H1 (cell line): Measurements from ENCODE around the gene MIER1. TPM values are rescaled to one million over a fixed set of nuclear protein-coding genes. Genes with fewer than 3 reads are reported as not detected.

Experiments used
- CTCF ChIA-PET: fragments of 300-600 bp; sonication (Branson Sonifier 250); formaldehyde crosslinking; loops from one replicate; lab custom pipeline; 2021; ENCODE audit not compliant: partially characterized antibody; lab: Charles Lee
- POLR2A ChIA-PET: fragments of 300-600 bp; sonication (Branson Sonifier 250); formaldehyde crosslinking; loops from one replicate; lab custom pipeline; 2021; ENCODE audit warnings: inconsistent platforms; ENCODE audit not compliant: partially characterized antibody; lab: Charles Lee
- DNase-seq, 2 experiments: peaks; one replicate each; pipeline versions ENCODE4 v3.0.0 to v3.0.0-alpha.2; 2010 to 2022; ENCODE audit warnings: low spot score in 2 of 2, low read depth in 1 of 2, mixed read lengths in 1 of 2
- FAIRE-seq: peaks from 2 replicates; lab custom pipeline; 2011; peaks lifted over from hg19 to GRCh38; lab: Jason Lieb, UNC
- H2AFZ ChIP-seq: 2 replicates; pipeline ENCODE4 v1.8.1; 2012; ENCODE audit warnings: low read length, inconsistent platforms
- H2AK5ac ChIP-seq: 2 replicates; pipeline ENCODE4 v1.6.1; 2013; ENCODE audit warnings: low read depth, low read length
- H2BK120ac ChIP-seq: replicated peaks from 2 replicates; pipeline ENCODE3; 2013; ENCODE audit warnings: low read depth, low read length, inconsistent platforms
- H2BK12ac ChIP-seq: 2 replicates; pipeline ENCODE4 v1.6.1; 2013; ENCODE audit warnings: low read depth, low read length
- H2BK15ac ChIP-seq: 2 replicates; pipeline ENCODE4 v1.6.1; 2013; ENCODE audit warnings: low read length
- H2BK20ac ChIP-seq: 2 replicates; pipeline ENCODE4 v1.6.1; 2013; ENCODE audit warnings: low read length
- H2BK5ac ChIP-seq: 2 replicates; pipeline ENCODE4 v1.6.1; 2013; ENCODE audit warnings: low read depth, low read length
- H3K14ac ChIP-seq: 2 replicates; pipeline ENCODE4 v1.6.1; 2013; ENCODE audit warnings: inconsistent platforms; ENCODE audit not compliant: insufficient read length
- H3K18ac ChIP-seq: 2 replicates; pipeline ENCODE4 v1.6.1; 2013; ENCODE audit warnings: low read length; ENCODE audit errors: extremely low read depth
- H3K23ac ChIP-seq: 2 replicates; pipeline ENCODE4 v1.6.1; 2013; ENCODE audit warnings: inconsistent platforms; ENCODE audit not compliant: insufficient read length
- H3K23me2 ChIP-seq: 2 replicates; pipeline ENCODE4 v1.6.1; 2013; ENCODE audit warnings: low read depth, low read length
- H3K27ac ChIP-seq: 2 replicates; pipeline ENCODE4 v1.6.1; 2011; ENCODE audit warnings: low read depth, low read length, inconsistent platforms
- H3K27me3 ChIP-seq, 4 experiments: replicated peaks in 1 of 4; 1 replicate in 1 of 4; 2 replicates in 3 of 4; pipeline versions ENCODE4 v1.6.1 to v1.8.1; 2011 to 2013; ENCODE audit warnings: low read length in 3 of 4, mild to moderate bottlenecking in 3 of 4, inconsistent platforms in 2 of 4, mixed read lengths in 2 of 4, moderate library complexity in 1 of 4; ENCODE audit not compliant: control insufficient read depth in 3 of 4, insufficient read depth in 3 of 4; ENCODE audit errors: extremely low read depth in 1 of 4
- H3K36me3 ChIP-seq, 4 experiments: 2 replicates each; pipeline versions ENCODE4 v1.6.1 to v1.8.1; 2011 to 2013; ENCODE audit warnings: mild to moderate bottlenecking in 4 of 4, low read length in 3 of 4, moderate library complexity in 2 of 4, control low read depth in 1 of 4, inconsistent platforms in 1 of 4; ENCODE audit not compliant: insufficient read depth in 4 of 4, control insufficient read depth in 2 of 4
- H3K4ac ChIP-seq: replicated peaks from 2 replicates; pipeline ENCODE3; 2013; ENCODE audit warnings: low read length, low read depth, mixed read lengths, inconsistent platforms; ENCODE audit not compliant: insufficient read length
- H3K4me1 ChIP-seq, 4 experiments: replicated peaks in 1 of 4; 1 replicate in 1 of 4; 2 replicates in 3 of 4; pipeline versions ENCODE4 v1.6.1 to v1.8.1; 2011 to 2013; ENCODE audit warnings: low read length in 3 of 4, inconsistent platforms in 2 of 4, mixed read lengths in 1 of 4; ENCODE audit not compliant: insufficient read depth in 4 of 4, control insufficient read depth in 3 of 4
- H3K4me2 ChIP-seq, 2 experiments: 2 replicates each; pipeline versions ENCODE4 v1.6.1 to v1.8.1; 2011 to 2013; ENCODE audit warnings: low read depth in 2 of 2, low read length in 2 of 2, control low read depth in 1 of 2, inconsistent platforms in 1 of 2, mild to moderate bottlenecking in 1 of 2; ENCODE audit not compliant: insufficient read depth in 1 of 2
- H3K4me3 ChIP-seq, 4 experiments: fragments of 200-600, 300-600 bp in 1 of 4; sonication (generic), shearing (Covaris generic), sonication (Bioruptor Twin) in 1 of 4; 2 replicates each; pipeline versions ENCODE4 v1.5.1 to v1.8.1; 2011 to 2016; ENCODE audit warnings: low read length in 4 of 4, low read depth in 3 of 4, control low read depth in 2 of 4, inconsistent platforms in 2 of 4, mild to moderate bottlenecking in 2 of 4, mixed read lengths in 1 of 4, moderate library complexity in 1 of 4; ENCODE audit not compliant: insufficient read depth in 2 of 4; ENCODE audit errors: extremely low read depth in 1 of 4
- H3K56ac ChIP-seq: replicated peaks from 2 replicates; pipeline ENCODE3; 2013; ENCODE audit warnings: low read depth, mild to moderate bottlenecking, mixed read lengths, low read length, inconsistent platforms; ENCODE audit not compliant: insufficient read length
- H3K79me1 ChIP-seq: 2 replicates; pipeline ENCODE4 v1.6.1; 2013; ENCODE audit warnings: low read depth, low read length, control low read depth
- H3K79me2 ChIP-seq, 2 experiments: 2 replicates each; pipeline versions ENCODE4 v1.6.1 to v1.8.1; 2012 to 2013; ENCODE audit warnings: low read length in 2 of 2, mild to moderate bottlenecking in 2 of 2, inconsistent platforms in 1 of 2; ENCODE audit not compliant: insufficient read depth in 2 of 2, control insufficient read depth in 1 of 2
- H3K9ac ChIP-seq, 4 experiments: replicated peaks in 1 of 4; 1 replicate in 1 of 4; 2 replicates in 3 of 4; pipeline versions ENCODE4 v1.6.1 to v1.8.1; 2011 to 2013; ENCODE audit warnings: low read depth in 3 of 4, low read length in 3 of 4, control low read depth in 2 of 4, mild to moderate bottlenecking in 2 of 4, moderate library complexity in 2 of 4, inconsistent platforms in 1 of 4; ENCODE audit errors: extremely low read depth in 1 of 4
- H3K9me3 ChIP-seq, 2 experiments: 2 replicates each; pipeline versions ENCODE4 v1.6.1 to v1.8.1; 2012 to 2013; ENCODE audit warnings: mild to moderate bottlenecking in 2 of 2, moderate library complexity in 2 of 2, control low read depth in 1 of 2, inconsistent platforms in 1 of 2, low read depth in 1 of 2, low read length in 1 of 2, mixed read lengths in 1 of 2; ENCODE audit not compliant: insufficient read depth in 2 of 2
- H4K20me1 ChIP-seq, 2 experiments: replicated peaks in 1 of 2; 2 replicates each; pipeline versions ENCODE3 to v1.8.1; 2011 to 2013; ENCODE audit warnings: inconsistent platforms in 2 of 2, low read length in 2 of 2, mild to moderate bottlenecking in 1 of 2; ENCODE audit not compliant: insufficient read depth in 2 of 2, control insufficient read depth in 1 of 2
- H4K5ac ChIP-seq: 2 replicates; pipeline ENCODE4 v1.6.1; 2013; ENCODE audit warnings: low read length, low read depth, mixed read lengths, inconsistent platforms; ENCODE audit not compliant: insufficient read length
- H4K8ac ChIP-seq: 2 replicates; pipeline ENCODE4 v1.8.0; 2013; ENCODE audit warnings: mild to moderate bottlenecking, moderate library complexity, low read length, inconsistent platforms; ENCODE audit not compliant: insufficient read depth; ENCODE audit errors: extremely low read depth
- H4K91ac ChIP-seq: replicated peaks from 2 replicates; pipeline ENCODE3; 2013; ENCODE audit warnings: low read length, mixed read lengths, inconsistent platforms; ENCODE audit not compliant: insufficient read length
- BACH1 ChIP-seq: IDR thresholded peaks from 2 replicates; pipeline ENCODE4 v1.6.1; 2012; ENCODE audit warnings: low read length, improper control_type of control experiment
- JUN ChIP-seq: IDR thresholded peaks from 2 replicates; pipeline ENCODE4 v1.6.1; 2011; ENCODE audit warnings: low read depth, mild to moderate bottlenecking, improper control_type of control experiment, low read length
- SP4 ChIP-seq: IDR thresholded peaks from 2 replicates; pipeline ENCODE4 v1.6.1; 2012; ENCODE audit warnings: low read length, inconsistent platforms
- WGBS, 2 experiments: shearing (Covaris generic) in 1 of 2; methylation state at CpG; one replicate each; pipeline versions ENCODE4 v1.1.6 to v1.1.7; 2013 to 2015; ENCODE audit warnings: low lambda C conversion rate in 2 of 2, mixed read lengths in 2 of 2, inconsistent platforms in 1 of 2, low coverage in 1 of 2, missing lambda C conversion rate in 1 of 2; ENCODE audit not compliant: insufficient replicate concordance in 2 of 2, insufficient coverage in 1 of 2, insufficient read length in 1 of 2; ENCODE audit errors: extremely low coverage in 1 of 2, missing lambda C conversion rate in 1 of 2; 5-methylcytosine and 5-hydroxymethylcytosine counted together
- polyA plus RNA-seq, 7 experiments: library from polyadenylated mRNA; depleted of rRNA in 3 of 7; stranded (reverse) in 5 of 7; unstranded in 2 of 7; fragments of >200 nt in 5 of 7; fragments of 200-250 nt in 2 of 7; gene quantifications; 1 replicate in 5 of 7; 2 replicates in 1 of 7; 4 replicates in 1 of 7; pipeline versions ENCODE4 v1.2.1 to v1.2.3, GENCODE V29; 2011 to 2013; ENCODE audit warnings: missing spikeins in 2 of 7, mixed read lengths in 2 of 7
- total RNA-seq: library from RNA; stranded (reverse); fragmentation: NEBNext Ultra II Directional; extraction: Animal tissue kit (Norgen Biotek cat#: 25700); gene quantifications from 2 replicates; pipeline ENCODE4 v1.2.1, GENCODE V29; 2021

The MIER1 gene
- total and polyA plus RNA-seq, 2 of the 8 experiments (the other 6 are each of a cell fraction or from before 2014, with no cell fraction given), result 5.2 to 33.5 TPM

GRCh38 chr1:66957938-66958337, 33.1 kb downstream of the MIER1 start:
- H3K36me3 ChIP-seq, result peaks cover 0 to 45% (median 18%) of the 10 kb centered on the region in 4 experiments; a peak in 5 of 8 replicates
- no peak for TF ChIP-seq JUN
- TF ChIP-seq BACH1, result no peak
- TF ChIP-seq SP4, result no peak
- TF ChIP-seq, all 59 proteins: peak for 0
- no peaks in the 10 kb centered on the region for H3K9me3 ChIP-seq
- H3K14ac ChIP-seq, result no peak overlapping the region
- no peak overlapping the region for H4K91ac ChIP-seq
- H3K4me1 ChIP-seq, result no peaks in the 10 kb centered on the region
- no peak overlapping the region for H3K56ac ChIP-seq
- no peaks in the 10 kb centered on the region for H3K23me2 ChIP-seq
- DNase-seq (no peak), FAIRE-seq (no peak)
- no peak overlapping the region for H2AK5ac ChIP-seq
- no peak overlapping the region for H3K23ac ChIP-seq
- no peak overlapping the region for H4K8ac ChIP-seq
- ChIA-PET POLR2A (no interaction called here), CTCF (no interaction called here)
- H4K5ac ChIP-seq, result no peak overlapping the region
- no peak overlapping the region for H3K9ac ChIP-seq
- H2BK15ac ChIP-seq, result no peak overlapping the region
- no peak overlapping the region for H2AFZ ChIP-seq
- no peaks in the 10 kb centered on the region for H3K27me3 ChIP-seq
- WGBS, 2 experiments, result 91% methylated on average over 3 of the region's 3 CpGs; no CpG with 5 or more reads in 1 of the 2 experiments
- H2BK120ac ChIP-seq, result no peak overlapping the region
- no peak overlapping the region for H2BK12ac ChIP-seq
- no peak overlapping the region for H3K4me2 ChIP-seq
- H3K4me3 ChIP-seq, result no peak overlapping the region
- no peak overlapping the region for H2BK20ac ChIP-seq
- peaks cover 0 to 4% of the 10 kb centered on the region in 2 experiments for H4K20me1 ChIP-seq
- peaks cover 0 to 2% of the 10 kb centered on the region in 2 experiments; a peak in 1 of 4 replicates for H3K79me2 ChIP-seq
- H3K4ac ChIP-seq, result no peak overlapping the region
- H3K27ac ChIP-seq, result no peak overlapping the region
- H3K18ac ChIP-seq, result no peak overlapping the region
- no peak overlapping the region for H2BK5ac ChIP-seq
- H3K79me1 ChIP-seq, result no peaks in the 10 kb centered on the region; the same call in 1 of the 2 replicates
